Mammary epithelial cell (primary cell): Measurements from ENCODE around the gene HPN.

Experiments used
- CTCF ChIP-seq, 2 donors: IDR thresholded peaks in 1 of 2; conservative IDR thresholded peaks in 1 of 2; 2 replicates each; pipeline ENCODE4 v1.5.1; 2011 to 2012; ENCODE audit warnings: inconsistent platforms in 2 of 2, low read length in 2 of 2, mild to moderate bottlenecking in 2 of 2, control low read depth in 1 of 2, low read depth in 1 of 2; ENCODE audit not compliant: insufficient read depth in 1 of 2; ENCODE audit errors: extremely low read depth in 1 of 2
- EZH2 ChIP-seq: IDR thresholded peaks from 2 replicates; pipeline ENCODE4 v1.6.1; 2012; ENCODE audit warnings: low read length, inconsistent platforms, borderline replicate concordance

DNA sequence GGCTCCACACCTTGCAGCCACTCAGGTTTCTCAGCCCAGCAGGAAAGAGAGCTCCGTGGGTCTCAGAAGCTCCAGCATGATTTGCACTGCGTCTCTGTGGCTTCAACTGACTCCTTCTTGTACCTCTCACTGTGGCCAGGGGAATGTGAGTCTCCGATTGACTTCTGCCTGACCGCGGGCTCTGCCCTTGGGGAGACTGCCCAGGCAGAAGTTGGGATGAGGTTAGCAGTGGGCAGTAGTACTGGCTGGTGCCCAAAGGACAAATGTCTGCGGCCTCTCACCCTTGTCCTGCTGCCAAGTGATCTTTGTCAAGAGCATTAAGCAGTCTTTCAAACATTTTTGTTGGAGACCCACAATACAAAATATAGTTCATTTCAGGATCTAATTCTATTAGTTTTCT, 39.7 kb downstream of the HPN start:
- TF ChIP-seq CTCF (conservative IDR thresholded peaks at IDR 0.05 in 1 of 2, IDR thresholded peaks at IDR 0.05 in 1 of 2; ENCODE audit: extremely low read depth in 1 of 2, insufficient read depth in 1 of 2, low read depth in 1 of 2, low read length in 2 of 2) (no peak), EZH2 (no peak)
